Tibial artery (tissue), 4 donors: Measurements from ENCODE around the gene DLG5.

ENCODE experiments used
- DNase-seq, 2 donors: peaks; one replicate each; pipeline ENCODE4 v3.0.0-alpha.2; 2019
- H3K27ac ChIP-seq, 2 donors: fragments of 200-600 bp; sonication (generic) in 1 of 2; 1 replicate in 1 of 2; 2 replicates in 1 of 2; pipeline ENCODE4 v1.5.1; 2018 to 2019; ENCODE audit warnings: mild to moderate bottlenecking in 1 of 2
- H3K27me3 ChIP-seq, 2 donors: fragments of 200-600 bp; sonication (generic) in 1 of 2; one replicate each; pipeline versions ENCODE4 v1.5.1 to v1.6.0; 2016 to 2019
- H3K36me3 ChIP-seq, 3 donors: fragments of 200-600 bp; sonication (generic) in 2 of 3; one replicate each; pipeline ENCODE4 v1.5.1; 2016 to 2019; ENCODE audit warnings: mild to moderate bottlenecking in 2 of 3
- H3K4me1 ChIP-seq, 4 donors: fragments of 200-600 bp; sonication (generic) in 2 of 4; 1 replicate in 3 of 4; 2 replicates in 1 of 4; pipeline ENCODE4 v1.5.1; 2016 to 2019
- H3K4me3 ChIP-seq, 2 donors: fragments of 200-600 bp; sonication (generic) in 1 of 2; 1 replicate in 1 of 2; 2 replicates in 1 of 2; pipeline ENCODE4 v1.5.1; 2018 to 2019; ENCODE audit warnings: mild to moderate bottlenecking in 2 of 2
- H3K9me3 ChIP-seq, 3 donors: fragments of 200-600 bp; sonication (generic) in 1 of 3; one replicate each; pipeline ENCODE4 v1.5.1; 2016 to 2019
- intact Hi-C: fragments of 100-400 bp; cut with DNase I; formaldehyde crosslinking; loops from one replicate; pipeline ENCODE4 v1.15.0; 2023; ENCODE audit warnings: low total_unique reads
- TF ChIP-seq, protein P1 (sequence below), 2 experiments: fragments of 200-600 bp in 1 of 2; fragments of 450-650 bp in 1 of 2; IDR thresholded peaks; one replicate each; pipeline ENCODE4 v1.5.1; 2017 to 2019; ENCODE audit warnings: antibody characterized with exemption in 2 of 2, mild to moderate bottlenecking in 1 of 2, moderate library complexity in 1 of 2

Gene DLG5

DNA sequence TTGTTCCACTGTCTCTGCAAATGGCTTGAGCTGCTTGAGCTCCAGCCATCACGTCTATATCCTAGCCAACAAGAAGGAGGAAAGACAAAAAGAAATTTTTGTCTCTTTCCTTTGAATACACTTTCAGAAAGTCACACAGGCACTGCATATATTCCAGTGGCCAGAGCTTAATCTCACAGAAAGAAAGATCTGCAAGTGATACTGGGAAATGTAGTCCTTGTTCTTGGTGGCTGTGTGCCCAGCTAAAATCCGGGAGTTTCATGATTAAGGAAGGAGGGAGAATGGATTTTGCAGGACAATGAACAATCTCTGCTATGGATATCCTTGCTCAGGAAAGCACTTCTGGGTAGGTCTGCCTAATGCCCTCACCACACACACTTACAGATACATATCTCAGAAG, 19.5 kb upstream of the DLG5 start:
- Histone ChIP-seq H3K4me3 (no peak overlapping the region), H3K4me1 (peaks cover 0 to 10% (median 7%) of the 10 kb centered on the region in 4 donors), H3K9me3 (peaks cover 0 to 6% (median 4%) of the 10 kb centered on the region in 3 donors), H3K27ac (no peak overlapping the region), H3K36me3 (no peaks in the 10 kb centered on the region), H3K27me3 (no peaks in the 10 kb centered on the region)
- no peak for DNase-seq
- intact Hi-C loops = no loop called here
- TF ChIP-seq, protein P1, sequence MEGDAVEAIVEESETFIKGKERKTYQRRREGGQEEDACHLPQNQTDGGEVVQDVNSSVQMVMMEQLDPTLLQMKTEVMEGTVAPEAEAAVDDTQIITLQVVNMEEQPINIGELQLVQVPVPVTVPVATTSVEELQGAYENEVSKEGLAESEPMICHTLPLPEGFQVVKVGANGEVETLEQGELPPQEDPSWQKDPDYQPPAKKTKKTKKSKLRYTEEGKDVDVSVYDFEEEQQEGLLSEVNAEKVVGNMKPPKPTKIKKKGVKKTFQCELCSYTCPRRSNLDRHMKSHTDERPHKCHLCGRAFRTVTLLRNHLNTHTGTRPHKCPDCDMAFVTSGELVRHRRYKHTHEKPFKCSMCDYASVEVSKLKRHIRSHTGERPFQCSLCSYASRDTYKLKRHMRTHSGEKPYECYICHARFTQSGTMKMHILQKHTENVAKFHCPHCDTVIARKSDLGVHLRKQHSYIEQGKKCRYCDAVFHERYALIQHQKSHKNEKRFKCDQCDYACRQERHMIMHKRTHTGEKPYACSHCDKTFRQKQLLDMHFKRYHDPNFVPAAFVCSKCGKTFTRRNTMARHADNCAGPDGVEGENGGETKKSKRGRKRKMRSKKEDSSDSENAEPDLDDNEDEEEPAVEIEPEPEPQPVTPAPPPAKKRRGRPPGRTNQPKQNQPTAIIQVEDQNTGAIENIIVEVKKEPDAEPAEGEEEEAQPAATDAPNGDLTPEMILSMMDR (IDR thresholded peaks at IDR 0.05) = no peak

DNA sequence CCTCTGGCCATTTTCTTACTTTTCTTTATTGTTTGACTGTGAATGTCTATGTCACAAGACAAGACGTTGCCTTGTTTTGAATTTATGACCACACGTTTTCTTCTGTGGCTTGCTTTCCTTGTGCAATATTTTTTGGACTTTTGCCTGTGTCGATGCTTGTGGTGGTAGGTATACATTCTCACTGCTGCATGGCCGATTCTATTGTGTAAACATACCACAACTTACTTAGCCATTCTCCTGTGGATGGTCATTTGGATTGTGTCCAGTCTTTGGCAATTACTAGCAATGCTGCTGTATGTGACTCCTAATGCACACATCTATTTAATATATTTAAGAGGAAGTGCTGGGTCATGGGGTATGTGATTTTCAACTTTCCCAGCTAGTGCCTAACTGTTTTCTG, 18.0 kb upstream of the DLG5 start:
- TF ChIP-seq, protein P1 (IDR thresholded peaks at IDR 0.05) = no peak
- DNase-seq = no peak
- Histone ChIP-seq H3K36me3 (no peaks in the 10 kb centered on the region), H3K9me3 (no peaks in the 10 kb centered on the region), H3K27me3 (no peaks in the 10 kb centered on the region), H3K4me1 (peaks cover 0 to 17% (median 10%) of the 10 kb centered on the region in 4 donors), H3K27ac (no peak overlapping the region), H3K4me3 (no peak overlapping the region)
- intact Hi-C loops = no loop called here

DNA sequence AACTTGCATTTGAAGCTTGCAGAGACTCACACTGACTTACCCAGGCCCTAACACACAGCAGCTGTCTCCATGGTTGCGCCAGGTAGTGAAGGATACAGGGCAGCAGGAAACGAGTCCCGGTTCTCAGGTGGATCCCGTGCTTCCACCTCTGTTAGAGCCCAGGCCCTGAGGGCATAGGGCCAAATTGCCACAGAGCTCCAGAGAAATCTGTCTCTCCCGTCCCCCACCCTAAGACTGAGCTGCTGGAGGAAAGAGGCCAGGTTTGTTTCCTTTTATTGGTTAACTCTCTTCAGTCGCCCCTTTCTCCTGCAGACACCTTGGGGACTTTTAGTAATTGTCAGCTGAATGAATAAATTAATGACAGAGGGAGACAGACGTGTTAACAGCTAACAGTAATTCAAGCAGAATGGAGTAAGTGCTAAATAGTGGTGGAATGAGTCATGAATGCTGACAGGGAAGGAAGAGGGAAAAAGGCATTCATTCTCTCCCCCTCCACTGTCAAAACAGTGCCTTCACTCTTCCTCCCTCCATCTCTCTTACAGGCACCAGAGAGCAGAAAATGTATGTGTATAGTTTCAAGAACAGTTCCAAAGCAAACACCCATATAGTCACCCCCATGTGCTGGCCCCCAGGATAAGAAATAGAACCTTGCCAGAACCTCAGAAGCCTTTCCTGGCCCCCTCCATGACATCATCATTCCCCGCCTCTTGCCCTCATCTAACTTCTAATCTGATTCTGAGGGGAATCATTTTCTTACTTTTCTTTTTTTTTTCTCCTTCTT, 16.8 kb upstream of the DLG5 start:
- Histone ChIP-seq H3K4me1 (peaks cover 0 to 19% (median 12%) of the 10 kb centered on the region in 4 donors), H3K4me3 (no peak overlapping the region), H3K36me3 (no peaks in the 10 kb centered on the region), H3K27me3 (no peaks in the 10 kb centered on the region), H3K27ac (no peak overlapping the region), H3K9me3 (no peaks in the 10 kb centered on the region)
- no peak for DNase-seq
- intact Hi-C loops = no loop called here
- TF ChIP-seq, protein P1 (IDR thresholded peaks at IDR 0.05) = no peak

- intact Hi-C loops = no loop called here
- H3K36me3 ChIP-seq = no peaks in the 10 kb centered on the region
- DNase-seq = no peak
Observed at GRCh38 chr10:77941790-77942189, 15.2 kb upstream of the DLG5 start.

DNA sequence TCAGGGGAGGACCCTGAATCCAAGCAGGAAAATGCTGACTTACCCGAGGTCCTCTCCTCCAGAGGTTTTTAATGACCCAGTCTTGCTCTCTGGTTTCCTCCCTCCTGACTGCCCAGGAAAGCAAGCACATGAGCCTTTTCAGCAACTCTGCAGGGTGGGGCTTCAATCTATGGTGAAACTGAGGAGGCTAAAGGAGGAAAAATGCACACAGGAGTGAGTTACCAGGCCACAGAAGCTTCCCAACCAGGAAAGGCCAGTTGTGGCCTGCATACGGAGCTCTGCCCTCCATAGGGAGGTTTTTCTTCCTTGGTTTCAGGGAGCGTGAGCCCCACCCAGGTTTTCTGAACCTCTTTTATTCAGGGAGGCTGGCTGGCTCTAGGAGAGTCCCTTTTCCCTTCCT, 14.1 kb upstream of the DLG5 start:
- Histone ChIP-seq H3K4me3 (no peak overlapping the region), H3K27me3 (no peaks in the 10 kb centered on the region), H3K9me3 (no peaks in the 10 kb centered on the region), H3K4me1 (peaks cover 0 to 19% (median 12%) of the 10 kb centered on the region in 4 donors), H3K27ac (no peak overlapping the region), H3K36me3 (no peaks in the 10 kb centered on the region)
- intact Hi-C loops = no loop called here
- no peak for DNase-seq
- TF ChIP-seq, protein P1 (IDR thresholded peaks at IDR 0.05) = no peak

More at GRCh38 chr10:77941790-77942189, 15.2 kb upstream of the DLG5 start:
- TF ChIP-seq, protein P1 (IDR thresholded peaks at IDR 0.05) = no peak
- no peaks in the 10 kb centered on the region for H3K9me3 ChIP-seq
- no peak overlapping the region for H3K27ac ChIP-seq
- peaks cover 0 to 19% (median 12%) of the 10 kb centered on the region in 4 donors for H3K4me1 ChIP-seq
- no peaks in the 10 kb centered on the region for H3K27me3 ChIP-seq
- no peak overlapping the region for H3K4me3 ChIP-seq
